ENCODE measurements around the gene FBXO28.
A peak's percentile ranks its signal among the peaks of the same experiment; 100 is the strongest.

- TF ChIP-seq, protein P1, sequence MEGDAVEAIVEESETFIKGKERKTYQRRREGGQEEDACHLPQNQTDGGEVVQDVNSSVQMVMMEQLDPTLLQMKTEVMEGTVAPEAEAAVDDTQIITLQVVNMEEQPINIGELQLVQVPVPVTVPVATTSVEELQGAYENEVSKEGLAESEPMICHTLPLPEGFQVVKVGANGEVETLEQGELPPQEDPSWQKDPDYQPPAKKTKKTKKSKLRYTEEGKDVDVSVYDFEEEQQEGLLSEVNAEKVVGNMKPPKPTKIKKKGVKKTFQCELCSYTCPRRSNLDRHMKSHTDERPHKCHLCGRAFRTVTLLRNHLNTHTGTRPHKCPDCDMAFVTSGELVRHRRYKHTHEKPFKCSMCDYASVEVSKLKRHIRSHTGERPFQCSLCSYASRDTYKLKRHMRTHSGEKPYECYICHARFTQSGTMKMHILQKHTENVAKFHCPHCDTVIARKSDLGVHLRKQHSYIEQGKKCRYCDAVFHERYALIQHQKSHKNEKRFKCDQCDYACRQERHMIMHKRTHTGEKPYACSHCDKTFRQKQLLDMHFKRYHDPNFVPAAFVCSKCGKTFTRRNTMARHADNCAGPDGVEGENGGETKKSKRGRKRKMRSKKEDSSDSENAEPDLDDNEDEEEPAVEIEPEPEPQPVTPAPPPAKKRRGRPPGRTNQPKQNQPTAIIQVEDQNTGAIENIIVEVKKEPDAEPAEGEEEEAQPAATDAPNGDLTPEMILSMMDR (IDR thresholded peaks at IDR 0.05): no peak
- TF ChIP-seq POLR2A (IDR thresholded peaks at IDR 0.05): peak; percentile 78
Observed at GRCh38 chr1:224113918-224114786, at the start of gene FBXO28.
